Fibroblast of mammary gland (primary cell): ENCODE data around the gene ZNF304.
"Not testable (repeated sequence)": the region's sequence is repeated elsewhere in the genome, so short reads cannot be mapped to it uniquely, and the experiment has no call there.

Experiments
- DNase-seq: peaks from one replicate; pipeline ENCODE4 v3.0.0-alpha.2; 2010; ENCODE audit warnings: low read depth
- H3K4me3 ChIP-seq: 2 replicates; pipeline ENCODE4 v1.5.1; 2011; ENCODE audit warnings: low read depth, mild to moderate bottlenecking, low read length, moderate library complexity; ENCODE audit not compliant: control insufficient read depth
- CTCF ChIP-seq: conservative IDR thresholded peaks from 2 replicates; pipeline ENCODE4 v1.5.1; 2011; ENCODE audit warnings: low read depth, low read length, inconsistent platforms; ENCODE audit not compliant: control insufficient read depth, insufficient read depth

Gene ZNF304

GRCh38 chr19:57366776-57367175 is 15.7 kb downstream of the ZNF304 start:
- no peak overlapping the region for H3K4me3 ChIP-seq
- DNase-seq, result no peak
- TF ChIP-seq CTCF, result no peak

- TF ChIP-seq CTCF, result no peak
- no peak for DNase-seq
Observed at GRCh38 chr19:57374179-57374578, 23.1 kb downstream of the ZNF304 start.

GRCh38 chr19:57374647-57375046 is 23.6 kb downstream of the ZNF304 start:
- not testable (repeated sequence) for H3K4me3 ChIP-seq, DNase-seq

More at GRCh38 chr19:57374179-57374578, 23.1 kb downstream of the ZNF304 start:
- H3K4me3 ChIP-seq, result no peak overlapping the region

- no peak overlapping the region for H3K4me3 ChIP-seq
- no peak for DNase-seq
- TF ChIP-seq CTCF, result no peak
Observed at GRCh38 chr19:57376151-57376550, 25.1 kb downstream of the ZNF304 start.

GRCh38 chr19:57377498-57378146 is 26.6 kb downstream of the ZNF304 start:
- DNase-seq, result no peak
- no peak for TF ChIP-seq CTCF
- no peak overlapping the region for H3K4me3 ChIP-seq

- DNase-seq, result no peak
- TF ChIP-seq CTCF, result no peak
- no peak overlapping the region for H3K4me3 ChIP-seq
Observed at GRCh38 chr19:57380923-57381322, 29.9 kb downstream of the ZNF304 start.

GRCh38 chr19:57382806-57383488 is 31.9 kb downstream of the ZNF304 start:
- DNase-seq, result no peak
- TF ChIP-seq CTCF, result no peak
- H3K4me3 ChIP-seq, result no peak overlapping the region
